Neuronal stem cell (in vitro differentiated cells): ENCODE results near the gene EGFL8.

Experiments used
- DNase-seq: peaks from one replicate; pipeline ENCODE4 v3.0.0-alpha.2; 2013; ENCODE audit warnings: low spot score
- H2AFZ ChIP-seq: one replicate; pipeline ENCODE4 v1.6.1; 2013; ENCODE audit warnings: mild to moderate bottlenecking, low read length, inconsistent platforms
- H2AK5ac ChIP-seq: 2 replicates; pipeline ENCODE4 v1.6.1; 2013; ENCODE audit warnings: low read depth, mild to moderate bottlenecking, inconsistent platforms, low read length, moderate library complexity, mixed read lengths
- H2BK120ac ChIP-seq: 2 replicates; pipeline ENCODE4 v1.6.1; 2013; ENCODE audit warnings: low read depth, mild to moderate bottlenecking, inconsistent platforms, low read length, moderate library complexity, mixed read lengths
- H2BK12ac ChIP-seq: one replicate; pipeline ENCODE4 v1.6.1; 2013; ENCODE audit warnings: low read length, inconsistent platforms
- H2BK15ac ChIP-seq: 2 replicates; pipeline ENCODE4 v1.6.1; 2013; ENCODE audit warnings: mild to moderate bottlenecking, low read length, inconsistent platforms, mixed read lengths
- H2BK5ac ChIP-seq: one replicate; pipeline ENCODE4 v1.6.1; 2013; ENCODE audit warnings: inconsistent platforms, mild to moderate bottlenecking, low read length, moderate library complexity
- H3K14ac ChIP-seq: one replicate; pipeline ENCODE4 v1.6.1; 2013; ENCODE audit warnings: low read length, inconsistent platforms
- H3K18ac ChIP-seq: 2 replicates; pipeline ENCODE4 v1.6.1; 2013; ENCODE audit warnings: low read length, inconsistent platforms
- H3K23ac ChIP-seq: 2 replicates; pipeline ENCODE4 v1.6.1; 2013; ENCODE audit warnings: low read depth, mild to moderate bottlenecking, mixed read lengths, low read length, inconsistent platforms; ENCODE audit not compliant: poor library complexity
- H3K27ac ChIP-seq: replicated peaks from 3 replicates; pipeline ENCODE4 v1.5.1; 2013; ENCODE audit warnings: low read length, inconsistent platforms
- H3K27me3 ChIP-seq, 3 experiments: 2 replicates each; pipeline ENCODE4 v1.6.1; 2013; ENCODE audit warnings: low read length in 3 of 3, mild to moderate bottlenecking in 2 of 3, inconsistent platforms in 1 of 3, low read depth in 1 of 3, mixed read lengths in 1 of 3, moderate library complexity in 1 of 3; ENCODE audit not compliant: control insufficient read depth in 3 of 3, insufficient read depth in 3 of 3
- H3K36me3 ChIP-seq, 2 donors: replicated peaks in 1 of 2; 2 replicates each; pipeline ENCODE4 v1.6.1; 2013; ENCODE audit warnings: low read length in 2 of 2; ENCODE audit not compliant: control insufficient read depth in 2 of 2, insufficient read depth in 2 of 2
- H3K4ac ChIP-seq: 2 replicates; pipeline ENCODE4 v1.6.1; 2013; ENCODE audit warnings: inconsistent platforms, mild to moderate bottlenecking, low read length, moderate library complexity
- H3K4me1 ChIP-seq, 2 donors: 1 replicate in 1 of 2; 2 replicates in 1 of 2; pipeline ENCODE4 v1.6.1; 2013; ENCODE audit warnings: low read length in 2 of 2, low read depth in 1 of 2; ENCODE audit not compliant: control insufficient read depth in 2 of 2, insufficient read depth in 1 of 2
- H3K4me2 ChIP-seq: one replicate; pipeline ENCODE4 v1.6.1; 2013; ENCODE audit warnings: mild to moderate bottlenecking, low read length, inconsistent platforms; ENCODE audit not compliant: insufficient read depth, poor library complexity, severe bottlenecking
- H3K4me3 ChIP-seq, 2 donors: 2 replicates each; pipeline ENCODE4 v1.5.1; 2013; ENCODE audit warnings: low read length in 2 of 2, mild to moderate bottlenecking in 2 of 2, inconsistent platforms in 1 of 2, moderate library complexity in 1 of 2
- H3K79me1 ChIP-seq: one replicate; pipeline ENCODE4 v1.6.1; 2013; ENCODE audit warnings: low read depth, mild to moderate bottlenecking, inconsistent platforms, low read length, moderate library complexity
- H3K9ac ChIP-seq: one replicate; pipeline ENCODE4 v1.6.1; 2013; ENCODE audit warnings: mild to moderate bottlenecking, low read depth, low read length, inconsistent platforms; ENCODE audit not compliant: poor library complexity
- H3K9me3 ChIP-seq, 2 donors: replicated peaks in 1 of 2; 2 replicates each; pipeline versions ENCODE3 to v1.6.1; 2013; ENCODE audit warnings: low read length in 2 of 2, mild to moderate bottlenecking in 2 of 2, inconsistent platforms in 1 of 2, low read depth in 1 of 2, mixed read lengths in 1 of 2, moderate library complexity in 1 of 2; ENCODE audit not compliant: control insufficient read depth in 2 of 2, insufficient read depth in 1 of 2
- H4K8ac ChIP-seq: one replicate; pipeline ENCODE4 v1.6.1; 2013; ENCODE audit warnings: low read depth, mild to moderate bottlenecking, inconsistent platforms, low read length, moderate library complexity
- H4K91ac ChIP-seq: one replicate; pipeline ENCODE4 v1.6.1; 2013; ENCODE audit warnings: low read length, low read depth, mild to moderate bottlenecking, inconsistent platforms; ENCODE audit not compliant: poor library complexity
- WGBS, 2 donors: extraction: QIAGEN DNeasy Blood & Tissue Kit; methylation state at CpG; one replicate each; pipeline ENCODE4 v1.1.7; 2013; ENCODE audit warnings: missing lambda C conversion rate in 2 of 2, mixed read lengths in 1 of 2; ENCODE audit not compliant: insufficient read length in 2 of 2, insufficient replicate concordance in 1 of 2; ENCODE audit errors: extremely low coverage in 2 of 2; 5-methylcytosine and 5-hydroxymethylcytosine counted together

Gene EGFL8

DNA sequence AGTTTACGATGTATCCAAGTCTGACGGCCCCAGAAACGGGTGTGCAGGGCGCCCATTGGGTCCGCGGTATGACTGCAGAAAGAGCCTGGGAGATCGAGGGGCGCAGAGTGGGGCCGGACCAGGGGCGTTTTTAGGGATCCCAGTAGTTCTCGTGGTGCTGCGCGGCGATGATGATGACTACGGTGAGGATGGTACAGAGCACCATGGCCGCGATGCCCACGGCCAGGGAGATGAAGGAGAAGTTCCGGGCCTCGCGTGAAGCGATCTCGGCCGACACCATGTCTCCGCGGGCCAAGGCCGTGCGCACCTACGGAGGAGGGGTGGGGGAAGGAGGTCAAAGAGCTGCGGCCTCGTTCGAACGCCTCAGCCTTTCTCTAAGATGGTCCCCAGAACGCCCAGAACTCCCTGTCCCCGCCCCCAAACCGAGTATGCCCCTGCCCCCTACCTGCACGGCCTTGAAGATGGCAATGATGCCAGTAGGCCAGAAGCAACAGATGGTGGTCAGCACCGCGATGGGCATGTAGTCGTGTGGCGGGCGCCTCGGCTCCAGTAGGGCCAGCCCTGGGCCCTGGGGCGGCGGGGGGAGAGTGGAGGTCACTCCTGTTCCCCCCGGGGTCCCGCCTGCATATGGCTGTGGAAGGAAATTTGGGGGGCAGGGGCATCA lies 15.2 kb upstream of the EGFL8 start:
- H3K18ac ChIP-seq: peak overlapping the region; percentile 52
- H4K91ac ChIP-seq: no peak overlapping the region
- peaks cover 16 to 21% of the 10 kb centered on the region in 2 donors for H3K4me1 ChIP-seq
- peak overlapping the region; percentile 21 for H3K4me2 ChIP-seq
- no peak overlapping the region for H3K23ac ChIP-seq
- no peak overlapping the region for H3K9ac ChIP-seq
- H3K79me1 ChIP-seq: peaks cover under 1% of the 10 kb centered on the region
- H4K8ac ChIP-seq: no peak overlapping the region
- no peak overlapping the region for H3K14ac ChIP-seq
- no peaks in the 10 kb centered on the region for H3K36me3 ChIP-seq
- no peak overlapping the region for H3K4ac ChIP-seq
- peaks cover 0 to 33% (median 0%) of the 10 kb centered on the region in 3 experiments for H3K27me3 ChIP-seq
- peak overlapping the region; percentile 27 for H2BK15ac ChIP-seq
- no peak overlapping the region for H3K27ac ChIP-seq
- peak overlapping the region in 1 of 2 donors; percentile 8 for H3K4me3 ChIP-seq
- no peak overlapping the region for H2BK12ac ChIP-seq
- no peak overlapping the region for H2AFZ ChIP-seq
- WGBS, 2 donors: no CpG with 5 or more reads among the region's 47 CpGs
- H2AK5ac ChIP-seq: peak overlapping the region; percentile 14
- H2BK5ac ChIP-seq: no peak overlapping the region
- DNase-seq: no peak
- H3K9me3 ChIP-seq: no peaks in the 10 kb centered on the region
- no peak overlapping the region for H2BK120ac ChIP-seq

DNA sequence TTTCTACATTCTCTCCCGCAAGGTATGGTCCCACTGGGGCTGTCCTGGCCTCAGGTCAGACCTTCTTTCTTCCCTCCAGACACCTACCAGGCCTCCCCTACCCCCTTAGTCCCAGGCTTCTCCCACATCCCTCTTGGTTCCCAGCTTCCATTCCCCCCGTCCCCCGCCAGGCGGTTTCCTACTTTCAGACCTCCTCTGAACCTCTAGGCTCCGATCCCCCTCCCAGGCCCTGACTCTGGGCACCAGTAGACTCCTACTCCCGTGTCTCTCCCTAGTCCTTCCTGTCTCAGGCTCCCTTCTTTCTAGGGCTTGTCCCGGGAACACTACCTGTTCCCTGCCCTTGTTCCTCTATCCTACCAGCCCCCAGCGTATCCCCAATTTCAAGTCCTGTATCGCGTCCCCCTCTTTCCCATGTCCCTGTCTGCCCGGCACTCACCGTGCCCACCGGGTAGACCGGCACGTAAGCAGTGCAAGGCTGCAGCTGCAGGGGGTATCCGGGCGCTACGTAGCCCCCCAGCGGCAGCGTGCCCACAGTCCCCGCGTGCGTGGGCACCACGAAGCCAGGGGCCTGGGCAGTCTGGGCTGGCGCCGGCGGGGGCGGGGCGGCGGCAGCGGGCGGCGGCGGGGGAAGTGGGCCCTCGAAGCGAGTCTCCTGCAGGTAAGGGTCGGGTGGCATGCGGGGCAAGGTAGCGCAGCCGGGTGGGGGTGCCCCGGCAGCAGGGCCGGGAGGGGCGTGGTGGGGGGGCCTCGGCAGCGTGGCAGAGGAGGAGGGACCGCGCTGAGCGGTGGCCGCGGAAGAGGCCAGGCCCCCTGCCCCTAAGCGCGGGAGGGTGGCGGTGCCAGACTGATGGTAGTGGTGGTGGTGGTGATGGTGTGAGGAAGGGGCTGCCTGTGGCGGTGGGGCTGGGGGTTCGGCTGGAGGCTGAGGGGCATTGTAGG lies 14.2 kb upstream of the EGFL8 start:
- H3K9me3 ChIP-seq: no peaks in the 10 kb centered on the region
- H3K36me3 ChIP-seq: peaks cover 2% of the 10 kb centered on the region in 2 donors
- H3K27me3 ChIP-seq: peaks cover 0 to 33% (median 0%) of the 10 kb centered on the region in 3 experiments
- peaks cover 21 to 25% of the 10 kb centered on the region in 2 donors for H3K4me1 ChIP-seq
- peak overlapping the region; percentile 68 for H3K9ac ChIP-seq
- H3K4me2 ChIP-seq: peak overlapping the region; percentile 51
- peak overlapping the region; percentile 23 for H3K18ac ChIP-seq
- no peak overlapping the region for H3K4ac ChIP-seq
- H2AFZ ChIP-seq: no peak overlapping the region
- peak overlapping the region; percentile 28 for H2BK120ac ChIP-seq
- no peak overlapping the region for H3K23ac ChIP-seq
- H3K14ac ChIP-seq: no peak overlapping the region
- H2AK5ac ChIP-seq: no peak overlapping the region
- peaks cover 10% of the 10 kb centered on the region for H3K79me1 ChIP-seq
- H2BK15ac ChIP-seq: no peak overlapping the region
- H3K4me3 ChIP-seq: peak overlapping the region in 1 of 2 donors; percentile 72
- no peak overlapping the region for H4K91ac ChIP-seq
- H2BK12ac ChIP-seq: no peak overlapping the region
- H3K27ac ChIP-seq: no peak overlapping the region
- no peak overlapping the region for H2BK5ac ChIP-seq
- H4K8ac ChIP-seq: no peak overlapping the region
- DNase-seq: no peak
- no CpG with 5 or more reads among the region's 55 CpGs for WGBS, 2 donors

DNA sequence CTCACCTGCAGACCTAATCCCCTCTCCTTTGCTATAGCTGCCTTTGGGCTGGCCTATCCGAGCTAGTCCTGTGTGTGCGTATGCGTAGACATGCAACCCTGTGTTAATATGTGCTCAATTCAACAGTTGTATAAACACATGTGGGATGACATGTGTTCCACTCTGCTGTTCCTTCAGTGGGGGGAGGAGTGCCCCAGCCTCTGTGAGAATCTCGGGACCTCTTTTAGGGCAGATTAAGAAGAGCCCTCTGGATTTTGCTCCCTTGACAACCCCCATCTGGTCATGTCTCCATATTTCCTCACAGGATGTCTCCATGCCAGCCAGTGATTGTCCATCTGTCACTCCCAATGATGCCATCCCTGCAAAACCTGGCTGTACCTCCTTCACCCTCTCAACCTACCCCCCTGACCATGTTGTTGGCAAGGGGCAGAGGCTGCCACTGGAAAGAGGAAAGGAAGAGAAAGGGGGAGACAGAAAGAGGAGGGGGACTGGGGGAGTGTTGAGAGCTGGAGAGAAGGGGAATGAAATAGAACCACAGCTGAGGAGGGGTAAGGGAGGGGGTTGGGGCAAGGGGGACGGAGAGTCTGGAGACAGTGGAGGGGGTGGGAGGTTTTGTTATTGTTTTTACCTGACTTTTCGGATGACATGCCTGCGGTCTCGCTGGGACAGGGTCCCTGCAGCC lies 13.1 kb upstream of the EGFL8 start:
- Histone ChIP-seq H4K91ac (no peak overlapping the region), H2AK5ac (no peak overlapping the region), H3K14ac (no peak overlapping the region), H2BK15ac (no peak overlapping the region), H3K9ac (no peak overlapping the region), H2BK12ac (no peak overlapping the region), H3K4me2 (peak overlapping the region; percentile 66), H3K79me1 (peaks cover 16% of the 10 kb centered on the region), H3K4ac (no peak overlapping the region), H3K18ac (peak overlapping the region; percentile 74), H2AFZ (no peak overlapping the region), H3K4me1 (peaks cover 21 to 26% of the 10 kb centered on the region in 2 donors), H3K9me3 (no peaks in the 10 kb centered on the region), H3K27me3 (peaks cover 0 to 33% (median 0%) of the 10 kb centered on the region in 3 experiments), H3K27ac (no peak overlapping the region), H3K36me3 (peaks cover 10 to 13% of the 10 kb centered on the region in 2 donors), H3K4me3 (peak overlapping the region; percentile 60 to 68), H3K23ac (no peak overlapping the region), H2BK5ac (no peak overlapping the region), H2BK120ac (no peak overlapping the region), H4K8ac (no peak overlapping the region)
- no peak for DNase-seq
- no CpG with 5 or more reads among the region's 8 CpGs for WGBS, 2 donors
